Anterior cingulate cortex (tissue), 58 donors: ENCODE data around the gene PRIMPOL.

Experiments
- DNase-seq, 58 donors: peaks; one replicate each; lab custom pipeline; 2025; lab: John Stamatoyannopoulos, UW

Gene PRIMPOL

GRCh38 chr4:184744236-184744635 is 94.7 kb downstream of the PRIMPOL start:
- DNase-seq, result no peak
